Upper lobe of left lung (tissue), 6 donors: ENCODE results near the gene ARHGAP21. TPM values are rescaled to one million over a fixed set of nuclear protein-coding genes. Genes with fewer than 3 reads are reported as not detected.

Experiments
- ATAC-seq, 2 donors: fragments of 200-7000 bp; cut with Tn5 transposase; one replicate each; pipeline ENCODE4 v1.9.1; 2022; ENCODE audit warnings: mild to moderate bottlenecking in 2 of 2, moderate library complexity in 2 of 2; ENCODE audit not compliant: low FRiP score in 2 of 2
- DNase-seq, 2 donors: peaks; one replicate each; pipeline ENCODE4 v3.0.0-alpha.2; 2019 to 2020
- H3K27ac ChIP-seq, 4 donors: fragments of 200-600 bp; sonication (generic); one replicate each; pipeline ENCODE4 v1.5.1; 2016 to 2019
- H3K27me3 ChIP-seq, 4 donors: fragments of 200-600 bp; sonication (generic); one replicate each; pipeline ENCODE4 v1.5.1; 2017 to 2019
- H3K36me3 ChIP-seq, 4 donors: fragments of 200-600 bp; sonication (generic); one replicate each; pipeline ENCODE4 v1.5.1; 2016 to 2019
- H3K4me1 ChIP-seq, 4 donors: fragments of 200-600 bp; sonication (generic); one replicate each; pipeline ENCODE4 v1.5.1; 2018 to 2019
- H3K4me3 ChIP-seq, 4 donors: fragments of 200-600 bp; sonication (generic); one replicate each; pipeline ENCODE4 v1.5.1; 2017 to 2019; ENCODE audit warnings: mild to moderate bottlenecking in 2 of 4, moderate library complexity in 1 of 4
- H3K9me3 ChIP-seq, 4 donors: fragments of 200-600 bp; sonication (generic); one replicate each; pipeline ENCODE4 v1.5.1; 2018 to 2019
- EP300 ChIP-seq, 4 donors: sonication (generic); formaldehyde crosslinking; IDR thresholded peaks; one replicate each; pipeline ENCODE4 v1.5.1; 2017; ENCODE audit warnings: antibody characterized with exemption in 4 of 4, control low read depth in 2 of 4
- POLR2A ChIP-seq, 4 donors: fragments of 450-650 bp; IDR thresholded peaks; one replicate each; pipeline ENCODE4 v1.5.1; 2016 to 2017; ENCODE audit warnings: antibody characterized with exemption in 4 of 4, mild to moderate bottlenecking in 2 of 4
- POLR2AphosphoS5 ChIP-seq, 2 donors: sonication (generic); formaldehyde crosslinking; IDR thresholded peaks; one replicate each; pipeline ENCODE4 v1.5.1; 2017; ENCODE audit warnings: antibody characterized with exemption in 2 of 2
- WGBS, 2 donors: methylation state at CpG; one replicate each; pipeline ENCODE4 v1.1.5; 2017 to 2018; 5-methylcytosine and 5-hydroxymethylcytosine counted together
- total RNA-seq, 6 donors: library from RNA; depleted of rRNA in 4 of 6; stranded (reverse); fragments of >200 nt in 4 of 6; gene quantifications; one replicate each; pipeline versions ENCODE4 v1.1.0 to v1.2.1, GENCODE V29; 2016 to 2021
- TF ChIP-seq, protein P1 (sequence below), 6 experiments: fragments of 450-650 bp in 4 of 6; fragments of 200-600 bp in 2 of 6; sonication (generic) in 2 of 6; IDR thresholded peaks; one replicate each; pipeline ENCODE4 v1.5.1; 2016 to 2019; ENCODE audit warnings: antibody characterized with exemption in 6 of 6
- donor health status: DM: no; HTN: no; CAD: no; lungs with moderate emphysema.
- donor health status: DM: no; HTN: yes; CAD: no; lungs with severe emphysema.

The ARHGAP21 gene
- total RNA-seq, 6 donors from 2014 or later, result 63.9 to 88.8 (median 73.5) TPM

DNA sequence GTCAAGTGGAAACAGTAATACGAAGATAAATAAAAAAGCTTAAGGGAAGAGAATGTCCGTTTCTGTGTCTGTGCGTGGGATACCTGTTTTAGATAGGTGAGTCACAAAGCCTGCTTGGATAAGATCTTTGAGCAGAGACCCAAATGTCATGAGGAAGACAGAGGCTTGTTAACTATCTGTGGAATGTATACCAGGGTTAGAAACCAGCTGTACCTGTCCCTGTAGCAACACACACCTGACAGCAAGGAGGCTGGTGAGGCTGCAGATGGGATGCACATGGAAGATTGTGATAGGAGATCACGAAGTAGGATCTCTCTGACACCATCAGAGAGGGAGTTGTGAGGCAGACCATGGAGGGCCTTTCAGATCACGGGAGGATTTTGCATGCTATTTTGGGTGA is 105.3 kb downstream of the ARHGAP21 start:
- Histone ChIP-seq H3K4me3 (no peak overlapping the region), H3K36me3 (peaks cover 0 to 10% (median 0%) of the 10 kb centered on the region in 4 donors)
- WGBS, 2 donors, result 88 to 91% methylated on average over 5 of the region's 5 CpGs

GRCh38 chr10:24617771-24618396 is 105.8 kb downstream of the ARHGAP21 start:
- TF ChIP-seq, protein P1, sequence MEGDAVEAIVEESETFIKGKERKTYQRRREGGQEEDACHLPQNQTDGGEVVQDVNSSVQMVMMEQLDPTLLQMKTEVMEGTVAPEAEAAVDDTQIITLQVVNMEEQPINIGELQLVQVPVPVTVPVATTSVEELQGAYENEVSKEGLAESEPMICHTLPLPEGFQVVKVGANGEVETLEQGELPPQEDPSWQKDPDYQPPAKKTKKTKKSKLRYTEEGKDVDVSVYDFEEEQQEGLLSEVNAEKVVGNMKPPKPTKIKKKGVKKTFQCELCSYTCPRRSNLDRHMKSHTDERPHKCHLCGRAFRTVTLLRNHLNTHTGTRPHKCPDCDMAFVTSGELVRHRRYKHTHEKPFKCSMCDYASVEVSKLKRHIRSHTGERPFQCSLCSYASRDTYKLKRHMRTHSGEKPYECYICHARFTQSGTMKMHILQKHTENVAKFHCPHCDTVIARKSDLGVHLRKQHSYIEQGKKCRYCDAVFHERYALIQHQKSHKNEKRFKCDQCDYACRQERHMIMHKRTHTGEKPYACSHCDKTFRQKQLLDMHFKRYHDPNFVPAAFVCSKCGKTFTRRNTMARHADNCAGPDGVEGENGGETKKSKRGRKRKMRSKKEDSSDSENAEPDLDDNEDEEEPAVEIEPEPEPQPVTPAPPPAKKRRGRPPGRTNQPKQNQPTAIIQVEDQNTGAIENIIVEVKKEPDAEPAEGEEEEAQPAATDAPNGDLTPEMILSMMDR (IDR thresholded peaks at IDR 0.05), result peak; percentile 36 to 73 (median 58)
- no peak for TF ChIP-seq EP300 (IDR thresholded peaks at IDR 0.05)
- no peaks in the 10 kb centered on the region for H3K4me1 ChIP-seq
- H3K27me3 ChIP-seq, result no peaks in the 10 kb centered on the region
- no peaks in the 10 kb centered on the region for H3K9me3 ChIP-seq
- DNase-seq (peak in 1 of 2 donors; percentile 35), ATAC-seq (peak in 1 of 2 donors; percentile 75)
- no peak overlapping the region for H3K4me3 ChIP-seq
- H3K27ac ChIP-seq, result no peak overlapping the region
- WGBS, 2 donors, result 59 to 64% methylated on average over 7 of the region's 7 CpGs
- H3K36me3 ChIP-seq, result peaks cover 0 to 10% (median 0%) of the 10 kb centered on the region in 4 donors

More for the DNA sequence above, 105.3 kb downstream of the ARHGAP21 start:
- H3K27me3 ChIP-seq, result no peaks in the 10 kb centered on the region
- no peak overlapping the region for H3K27ac ChIP-seq
- no peaks in the 10 kb centered on the region for H3K4me1 ChIP-seq
- H3K9me3 ChIP-seq, result no peaks in the 10 kb centered on the region
- ATAC-seq (no peak), DNase-seq (no peak)
- TF ChIP-seq, protein P1 (IDR thresholded peaks at IDR 0.05), result no peak
- no peak for TF ChIP-seq POLR2AphosphoS5 (IDR thresholded peaks at IDR 0.05)
- no peak for TF ChIP-seq POLR2A (IDR thresholded peaks at IDR 0.05)
- no peak for TF ChIP-seq EP300 (IDR thresholded peaks at IDR 0.05)

DNA sequence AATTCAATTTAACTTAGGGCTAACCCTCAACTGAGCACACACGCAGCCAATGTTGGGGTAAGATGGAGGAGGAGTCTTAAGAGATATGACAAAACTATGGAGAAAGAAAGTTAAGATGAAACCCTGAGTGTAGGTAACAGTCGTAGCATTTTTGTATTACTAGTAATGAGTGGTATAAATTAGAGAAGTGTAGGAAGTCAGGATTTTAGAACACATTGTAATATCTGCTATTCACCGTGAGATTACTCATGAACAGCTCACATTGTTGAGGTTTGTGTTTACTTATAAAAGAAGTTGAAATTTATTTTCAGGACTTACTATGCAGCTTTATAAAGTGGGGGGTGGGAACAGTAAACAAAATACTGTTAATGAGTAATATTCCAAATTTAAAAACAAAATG is 107.2 kb downstream of the ARHGAP21 start:
- DNase-seq, result no peak
- no peak for TF ChIP-seq POLR2AphosphoS5 (IDR thresholded peaks at IDR 0.05)
- Histone ChIP-seq H3K4me3 (no peak overlapping the region), H3K9me3 (no peaks in the 10 kb centered on the region), H3K36me3 (peaks cover 0 to 12% (median 1%) of the 10 kb centered on the region in 4 donors), H3K4me1 (no peaks in the 10 kb centered on the region), H3K27me3 (no peaks in the 10 kb centered on the region), H3K27ac (no peak overlapping the region)
- WGBS, 2 donors, result 78 to 91% methylated on average over 3 of the region's 3 CpGs
- no peak for ATAC-seq

- no peaks in the 10 kb centered on the region for H3K27me3 ChIP-seq
- TF ChIP-seq, protein P1 (IDR thresholded peaks at IDR 0.05), result no peak
- no peak for TF ChIP-seq EP300 (IDR thresholded peaks at IDR 0.05)
- TF ChIP-seq POLR2A (IDR thresholded peaks at IDR 0.05), result no peak
- no peak for TF ChIP-seq POLR2AphosphoS5 (IDR thresholded peaks at IDR 0.05)
- no peak for ATAC-seq
- no peak overlapping the region for H3K4me3 ChIP-seq
- no peaks in the 10 kb centered on the region for H3K9me3 ChIP-seq
- 91 to 93% methylated on average over 1 of the region's 1 CpG for WGBS, 2 donors
- DNase-seq, result no peak
- H3K27ac ChIP-seq, result no peak overlapping the region
- no peaks in the 10 kb centered on the region for H3K4me1 ChIP-seq
- peaks cover 7 to 52% (median 14%) of the 10 kb centered on the region in 4 donors for H3K36me3 ChIP-seq
Observed at GRCh38 chr10:24606021-24606420, 117.7 kb downstream of the ARHGAP21 start.

- H3K4me3 ChIP-seq, result no peak overlapping the region
- no peak for DNase-seq
- peaks cover 10 to 59% (median 18%) of the 10 kb centered on the region in 4 donors for H3K36me3 ChIP-seq
- TF ChIP-seq, protein P1 (IDR thresholded peaks at IDR 0.05), result no peak
- TF ChIP-seq EP300 (IDR thresholded peaks at IDR 0.05), result no peak
- no peak for TF ChIP-seq POLR2A (IDR thresholded peaks at IDR 0.05)
- no peak for TF ChIP-seq POLR2AphosphoS5 (IDR thresholded peaks at IDR 0.05)
- no peak overlapping the region for H3K27ac ChIP-seq
- no peak for ATAC-seq
- no peaks in the 10 kb centered on the region for H3K27me3 ChIP-seq
- H3K4me1 ChIP-seq, result no peaks in the 10 kb centered on the region
- 92 to 95% methylated on average over 3 of the region's 3 CpGs for WGBS, 2 donors
- H3K9me3 ChIP-seq, result no peaks in the 10 kb centered on the region
Observed at GRCh38 chr10:24605141-24605540, 118.5 kb downstream of the ARHGAP21 start.
